HG03342 (cell line): Measurements from ENCODE around the gene NSFL1C.
"Not testable (repeated sequence)": the region's sequence is repeated elsewhere in the genome, so short reads cannot be mapped to it uniquely, and the experiment has no call there.

ENCODE experiments used
- ATAC-seq: cut with Tn5 transposase; IDR thresholded peaks from one replicate; pipeline ENCODE4 v1.9.1; 2021; ENCODE audit warnings: mild to moderate bottlenecking, moderate library complexity; ENCODE audit not compliant: unreplicated experiment

NSFL1C gene

DNA sequence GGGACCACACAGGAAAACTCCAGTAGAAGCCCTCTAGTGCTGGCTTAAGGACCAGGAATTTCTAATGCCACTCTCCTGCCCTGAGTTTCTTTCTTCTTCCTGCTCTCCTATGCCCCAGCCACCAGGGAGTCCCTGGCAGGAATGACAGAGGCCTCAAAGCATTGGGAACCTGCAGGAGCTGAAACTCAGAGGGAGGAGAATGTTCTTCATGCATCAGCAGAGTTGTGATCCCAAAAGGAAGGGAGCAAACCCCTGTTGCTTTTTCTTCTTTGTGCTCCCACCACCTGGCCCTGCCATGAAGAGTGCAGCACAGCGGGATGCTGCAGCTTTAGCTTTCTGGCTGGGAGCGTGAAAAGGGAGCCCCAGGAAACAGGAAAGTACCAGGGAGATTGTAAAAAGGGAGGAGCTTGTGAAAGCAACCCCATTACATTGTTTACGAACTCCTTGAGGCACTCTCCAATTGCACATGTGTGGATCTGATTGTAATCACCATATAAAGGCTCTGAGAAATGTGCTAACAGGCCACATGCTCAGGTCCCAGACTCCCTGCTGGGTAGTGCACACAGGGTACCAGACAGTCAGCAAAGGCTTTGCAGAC is 39.1 kb downstream of the NSFL1C start:
- ATAC-seq, result no peak

DNA sequence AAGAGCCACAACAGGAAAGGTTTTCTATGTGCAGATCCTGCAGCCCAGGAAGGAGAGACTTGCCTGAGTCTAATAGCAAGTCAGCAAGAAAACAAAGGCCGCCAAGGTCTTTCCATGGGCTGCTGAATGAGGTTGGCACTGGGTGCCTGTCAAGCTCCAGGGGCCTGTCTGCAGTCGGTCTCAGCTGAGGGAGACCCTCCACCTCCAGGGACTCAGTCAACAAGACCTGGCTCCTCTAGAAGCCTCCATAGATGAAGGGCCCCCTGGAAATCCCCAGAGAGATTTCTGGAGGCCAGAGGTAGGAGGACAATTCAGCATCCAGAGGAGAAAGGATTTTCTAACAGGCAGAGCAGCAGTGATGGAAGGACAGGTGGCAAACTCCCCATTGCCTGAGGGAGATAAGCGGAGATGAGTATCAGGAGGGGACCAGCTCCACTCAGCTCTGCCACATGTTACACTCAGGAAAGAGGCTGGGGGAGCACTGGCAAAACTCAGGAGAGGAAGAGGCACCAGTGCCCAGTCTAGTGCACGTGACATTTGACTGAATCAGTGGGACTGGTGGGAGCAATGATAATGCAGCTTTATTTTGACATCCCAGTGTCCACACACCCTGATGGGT is 40.3 kb downstream of the NSFL1C start:
- no peak for ATAC-seq

DNA sequence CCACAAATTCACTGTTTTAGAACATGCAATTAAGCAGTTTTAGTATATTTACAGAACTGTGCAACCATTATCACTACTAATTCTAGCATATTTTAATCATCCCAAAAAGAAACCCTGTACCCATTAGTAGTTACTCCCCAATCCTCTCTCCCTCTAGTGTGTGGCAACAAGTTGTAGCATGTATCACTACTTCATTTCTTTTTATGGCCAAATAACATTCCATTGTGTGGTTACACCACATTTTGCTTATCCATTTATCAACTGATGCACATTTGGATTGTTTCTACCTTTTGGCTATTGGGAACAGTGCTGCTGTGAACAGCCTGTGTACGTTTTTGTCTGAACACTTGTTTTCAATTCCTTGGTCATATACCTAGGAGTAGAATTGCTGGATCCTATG is 42.3 kb downstream of the NSFL1C start:
- no peak for ATAC-seq

DNA sequence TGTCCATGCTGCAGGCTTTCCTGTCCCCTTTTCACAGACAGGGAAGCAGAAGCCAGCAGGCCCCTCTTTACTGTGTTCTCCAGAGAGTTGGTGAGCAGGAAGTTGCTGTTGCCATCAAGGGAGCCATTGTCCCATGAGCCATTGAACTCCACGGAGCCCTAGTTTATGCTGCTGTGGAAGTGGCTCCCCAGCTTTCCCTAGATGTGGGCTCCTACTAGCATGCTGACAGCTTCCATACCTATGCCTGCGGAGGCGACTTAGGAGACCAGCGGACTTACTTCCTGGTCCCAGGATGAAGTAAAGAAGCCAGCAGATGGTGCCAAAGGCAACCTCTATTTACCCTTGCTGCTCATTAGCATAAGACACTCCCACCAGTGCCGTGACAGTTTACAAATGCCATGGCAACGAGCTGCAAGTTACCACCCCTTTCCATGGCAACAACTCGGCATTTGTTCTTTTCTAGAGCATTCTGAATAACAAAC is 43.0 kb downstream of the NSFL1C start:
- ATAC-seq, result no peak

DNA sequence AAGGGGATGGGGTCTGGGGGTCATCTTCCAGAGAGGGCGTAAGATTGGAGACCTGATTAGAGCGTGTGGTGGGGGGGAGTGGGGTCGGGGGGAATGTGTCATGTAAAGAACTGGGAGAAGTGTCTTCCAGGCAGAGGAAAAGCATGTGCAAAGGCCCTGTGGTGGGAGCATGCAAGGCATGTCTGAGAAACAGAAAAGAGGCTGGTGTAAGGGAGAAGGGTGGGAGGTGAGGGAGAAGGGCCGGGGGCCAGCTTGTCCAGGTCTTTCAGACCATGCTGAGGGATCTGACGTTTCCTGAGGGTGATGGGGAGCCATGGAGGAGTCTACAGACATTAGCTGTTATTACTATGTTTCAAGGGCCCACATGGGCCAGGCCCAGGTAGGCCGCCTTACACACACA is 43.4 kb downstream of the NSFL1C start:
- ATAC-seq, result no peak

DNA sequence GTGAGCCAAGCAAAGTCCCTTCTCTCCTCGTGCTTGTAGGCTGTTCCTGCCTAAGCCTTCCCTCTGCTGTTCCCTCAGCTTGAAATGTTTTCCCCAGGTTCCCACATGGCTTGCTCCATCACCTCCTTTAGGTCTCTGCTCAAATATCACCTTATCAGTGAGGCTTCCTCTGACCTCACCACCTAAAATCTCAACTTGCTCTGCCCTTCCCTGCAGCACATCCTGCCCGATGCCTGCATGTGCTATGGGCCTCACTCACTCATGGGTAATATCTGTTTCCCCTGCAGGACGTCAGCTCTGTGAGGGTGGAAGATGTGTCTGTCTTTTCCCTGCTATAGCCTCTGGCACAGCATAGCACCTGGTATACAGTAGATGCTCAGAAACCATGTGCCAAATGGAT is 43.9 kb downstream of the NSFL1C start:
- ATAC-seq, result no peak

DNA sequence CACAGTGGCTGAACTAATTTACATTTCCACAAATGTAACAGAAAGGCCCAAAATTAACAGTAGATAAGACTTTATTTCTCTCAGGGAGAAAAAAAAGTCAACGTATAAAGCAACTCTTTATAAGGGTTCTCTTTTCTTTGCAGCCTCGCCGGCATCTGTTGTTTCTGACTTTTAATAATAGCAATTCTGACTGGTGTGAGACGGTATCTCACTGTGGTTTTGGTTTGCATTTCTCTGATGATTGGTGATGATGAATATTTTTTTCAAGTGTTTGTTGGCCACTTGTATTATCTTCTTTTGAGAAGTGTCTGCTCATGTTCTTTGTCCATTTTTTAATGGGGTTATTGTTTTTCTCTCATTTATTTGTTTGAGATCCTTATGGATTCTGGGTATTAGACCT is 46.6 kb downstream of the NSFL1C start:
- no peak for ATAC-seq

DNA sequence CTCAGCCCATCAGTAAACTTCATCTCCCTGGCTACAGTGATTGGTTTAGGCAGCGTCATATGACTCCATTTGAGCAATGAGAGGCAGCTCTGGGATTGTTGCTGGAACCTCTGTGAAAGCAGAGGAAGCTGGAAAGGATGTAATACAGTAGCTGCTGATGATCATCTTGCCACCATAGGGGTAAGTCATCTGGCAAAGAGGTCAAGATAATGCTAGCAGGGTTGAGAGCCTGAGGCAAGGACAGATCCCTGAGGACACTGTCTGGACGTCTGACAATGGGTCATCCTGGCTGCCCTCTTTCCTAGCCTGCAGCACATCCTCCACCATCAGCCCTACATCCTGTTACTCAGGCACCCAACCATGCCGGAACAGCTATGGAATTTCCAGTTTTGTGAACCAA is 48.3 kb downstream of the NSFL1C start:
- ATAC-seq, result no peak

DNA sequence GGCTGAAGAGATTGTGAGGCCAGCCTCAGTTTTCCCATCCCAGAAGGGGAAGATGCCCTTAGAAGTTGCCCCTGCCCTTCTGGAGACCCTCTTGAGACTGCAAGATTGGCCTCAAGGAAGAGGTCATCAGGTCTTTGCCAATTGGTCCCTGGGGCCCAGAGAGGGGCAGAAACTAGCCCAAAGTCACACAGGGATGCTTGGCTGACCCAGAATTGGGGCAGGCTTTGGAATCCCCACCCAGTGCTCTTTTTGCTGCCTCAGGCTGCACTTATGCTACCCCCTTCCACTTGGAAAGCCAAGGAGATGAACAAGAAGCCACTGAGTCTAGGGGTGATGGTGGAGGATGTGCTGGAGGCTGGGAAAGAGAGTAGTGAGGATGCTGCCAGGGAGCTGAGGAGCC is 48.9 kb downstream of the NSFL1C start:
- no peak for ATAC-seq

DNA sequence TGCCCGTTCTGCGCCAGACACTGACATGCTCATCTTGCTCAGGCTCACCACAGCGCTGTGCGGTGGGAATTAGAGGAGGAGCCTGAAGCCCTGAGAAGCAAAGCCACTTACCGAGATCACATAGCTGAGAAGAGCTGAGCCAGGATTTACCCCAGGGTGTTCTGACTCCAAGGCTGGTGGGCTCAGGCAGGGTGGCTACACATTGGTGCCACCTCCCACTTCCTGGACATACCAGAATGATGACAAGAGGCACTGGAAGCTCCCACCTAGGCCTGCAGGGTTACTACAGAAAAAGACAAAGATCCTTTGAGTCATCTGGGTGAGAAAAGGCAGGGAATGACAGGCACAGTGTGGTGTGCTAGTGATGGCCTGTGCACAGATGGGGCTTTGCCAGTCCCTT is 49.4 kb downstream of the NSFL1C start:
- no peak for ATAC-seq

DNA sequence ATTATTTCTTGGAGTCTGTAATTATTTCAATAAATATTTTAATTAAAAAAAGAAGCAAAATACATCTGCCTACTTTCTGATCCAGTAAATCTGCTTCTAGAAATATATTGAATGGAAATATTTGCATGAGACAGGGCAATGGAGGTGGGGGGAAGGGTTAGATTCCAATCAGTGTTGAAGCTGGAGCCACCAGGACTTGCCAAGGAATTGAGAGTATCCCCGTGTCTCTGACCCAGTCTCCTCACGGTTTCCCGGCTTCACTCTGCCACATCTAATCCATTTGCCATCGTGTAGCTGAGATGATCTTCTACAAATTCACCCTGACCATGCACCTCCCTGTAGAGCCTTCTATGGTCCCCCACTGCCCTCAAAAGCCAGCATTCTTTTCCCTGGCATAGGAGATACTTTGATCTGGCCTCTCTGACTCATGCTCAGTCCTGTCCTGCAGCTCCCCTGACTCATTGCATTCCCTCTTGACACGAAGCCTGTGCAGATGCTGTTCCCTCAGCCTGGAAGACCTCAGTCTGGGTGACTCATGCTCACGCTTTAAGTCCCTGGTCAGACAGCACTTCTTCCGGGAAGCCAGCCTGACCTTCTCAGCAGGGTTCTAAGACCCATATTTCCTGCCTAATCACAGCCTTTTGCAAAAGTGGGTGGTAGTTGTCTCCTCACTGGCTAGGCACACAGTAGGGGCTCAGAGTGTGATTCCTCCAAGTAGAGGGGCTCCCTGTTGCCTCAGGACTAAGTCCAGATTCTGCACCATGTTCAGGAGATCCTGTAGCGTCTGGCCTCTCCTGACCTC is 50.8 kb downstream of the NSFL1C start:
- no peak for ATAC-seq

DNA sequence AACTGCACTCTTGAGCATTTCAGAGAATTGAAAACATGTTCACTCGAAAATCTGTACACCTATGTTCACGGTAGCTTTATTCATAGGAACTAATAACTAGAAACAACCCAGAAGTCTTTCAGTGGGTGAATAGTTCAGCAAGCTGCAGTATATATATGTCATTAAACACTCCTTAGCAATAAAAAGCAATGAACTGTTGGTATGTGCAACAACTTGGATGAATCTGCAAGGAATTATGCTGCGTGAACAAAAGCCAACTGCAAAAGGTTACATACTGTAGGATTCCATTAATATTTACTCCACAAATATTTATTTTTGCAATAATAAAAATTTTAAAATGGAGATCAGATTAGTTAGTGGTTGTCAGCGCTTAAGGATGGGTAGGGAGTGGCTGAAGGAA is 51.7 kb downstream of the NSFL1C start:
- ATAC-seq, result no peak

DNA sequence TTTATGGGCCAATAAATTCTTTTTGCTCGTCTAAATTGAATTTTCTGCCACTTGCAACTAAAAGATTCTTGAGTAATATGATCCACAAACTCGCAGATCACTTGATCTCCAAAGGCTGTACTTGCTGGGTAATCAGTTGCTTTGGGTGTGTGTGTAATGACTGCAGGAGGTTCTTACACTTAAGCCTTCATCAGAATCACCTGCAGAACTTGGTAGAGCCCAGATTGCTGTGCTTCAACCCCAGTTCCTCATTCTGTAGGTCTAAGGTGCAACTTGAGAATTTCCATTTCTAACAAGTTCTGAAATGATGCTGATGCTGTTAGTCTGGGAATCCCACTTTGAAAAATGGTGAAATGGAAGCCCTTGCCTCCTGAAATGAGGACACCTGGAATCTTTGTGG is 60.8 kb downstream of the NSFL1C start:
- ATAC-seq, result no peak

DNA sequence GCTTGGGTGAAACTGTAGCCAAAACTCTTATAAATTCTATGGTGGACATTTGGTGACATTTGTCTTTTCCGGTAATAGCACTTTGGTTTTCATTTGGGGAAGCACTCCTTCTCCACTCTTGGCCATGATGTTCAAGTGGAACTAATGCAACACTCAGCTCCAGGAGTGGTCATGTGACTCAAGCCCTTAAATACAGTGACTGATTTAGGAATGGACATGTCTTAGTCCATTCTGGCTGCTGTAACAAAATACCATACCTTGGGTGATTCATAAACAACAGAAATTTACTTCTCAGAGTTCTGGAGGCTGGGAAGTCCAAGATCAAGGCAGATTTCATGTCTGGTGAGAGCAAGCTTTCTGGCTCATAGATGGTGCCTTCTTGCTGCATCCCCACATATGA is 63.0 kb downstream of the NSFL1C start:
- ATAC-seq, result no peak

DNA sequence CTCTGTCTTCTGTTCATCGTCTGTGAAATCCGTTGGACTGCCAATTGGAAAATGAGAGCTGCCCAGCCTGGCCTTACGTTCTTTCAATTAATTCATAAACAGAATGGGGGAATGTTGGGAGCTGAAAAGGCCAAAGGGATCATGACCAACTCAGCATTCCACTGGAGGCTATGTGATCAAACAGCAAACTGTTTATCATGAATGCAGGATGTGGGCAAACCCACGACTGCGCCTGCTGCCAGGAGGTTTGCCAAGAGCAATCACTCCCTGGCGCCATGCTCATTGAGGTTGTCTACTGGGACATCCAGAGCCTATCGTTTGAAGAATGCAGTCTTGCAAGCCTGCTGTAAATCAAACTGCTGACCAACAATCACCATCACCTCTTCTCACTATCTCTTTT is 64.5 kb downstream of the NSFL1C start:
- ATAC-seq, result no peak

DNA sequence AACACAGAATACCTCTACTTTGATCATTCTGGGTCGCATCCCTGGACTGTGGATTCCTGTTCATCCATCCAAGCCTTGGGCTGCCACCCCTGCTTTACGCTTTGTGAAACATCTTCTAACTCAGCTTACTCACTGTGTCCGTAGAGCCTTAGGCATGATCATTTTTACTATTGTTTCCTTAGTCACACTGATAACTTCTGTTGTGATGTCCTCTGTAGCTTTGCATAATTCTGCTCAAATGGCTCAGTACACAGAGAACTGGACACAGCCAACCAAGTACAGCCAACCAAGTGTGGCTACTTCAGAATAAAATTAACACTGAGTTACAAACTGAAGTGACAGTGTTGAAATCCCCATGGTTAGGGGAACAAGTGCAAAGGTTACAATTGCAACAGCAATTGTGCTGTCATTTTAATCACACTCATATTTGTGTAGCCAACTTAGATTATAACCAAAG is 65.2 kb downstream of the NSFL1C start:
- ATAC-seq, result no peak

DNA sequence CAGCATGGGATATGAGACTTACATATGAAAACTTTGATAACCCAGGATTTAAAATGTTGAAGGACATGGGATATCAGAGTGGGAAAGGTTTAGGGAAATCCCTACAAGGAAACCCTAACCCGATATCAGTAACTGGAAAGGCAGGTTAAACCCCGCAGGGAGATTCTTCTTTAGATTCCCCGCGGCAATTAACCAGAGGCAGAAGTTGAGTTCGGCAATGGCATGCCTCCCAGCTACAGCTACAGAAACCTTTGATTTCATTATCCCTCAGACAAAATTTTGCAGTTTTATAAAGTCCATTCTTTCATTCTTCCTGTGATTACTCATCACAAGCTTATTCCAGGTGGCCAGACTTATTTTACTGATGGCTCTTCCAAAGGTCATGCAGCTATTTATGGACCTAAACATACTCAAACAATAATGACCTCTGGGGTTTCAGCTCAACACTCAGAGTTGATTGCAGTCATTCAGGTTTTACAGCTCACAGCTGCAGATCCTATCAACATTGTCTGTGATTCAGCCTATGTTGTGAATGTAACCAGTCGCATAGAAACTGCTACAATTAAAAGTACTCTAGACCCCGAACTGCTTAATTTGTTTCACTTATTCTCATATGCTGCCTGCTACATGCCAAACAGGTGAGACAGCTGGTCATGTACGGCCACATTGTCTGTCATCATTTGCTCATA is 66.8 kb downstream of the NSFL1C start:
- not testable (repeated sequence) for ATAC-seq

DNA sequence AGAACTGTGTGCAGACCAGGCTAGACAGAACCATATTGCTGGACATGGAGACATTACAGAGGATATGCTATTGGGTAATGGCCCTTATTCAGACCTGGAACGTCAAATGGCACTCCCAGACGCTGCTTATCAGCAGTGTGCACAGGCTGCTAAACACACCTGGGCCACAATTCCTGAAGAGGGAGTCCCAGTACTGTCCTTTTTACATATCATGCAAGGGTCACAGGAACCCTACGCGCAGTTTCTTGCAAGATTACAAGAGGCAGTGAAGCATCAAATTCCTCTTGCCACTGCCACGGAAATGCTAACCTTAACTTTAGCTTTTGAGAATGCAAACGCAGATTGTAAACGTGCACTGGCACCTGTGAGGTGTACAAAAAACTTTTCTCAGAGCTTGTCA is 68.5 kb downstream of the NSFL1C start:
- not testable (repeated sequence) for ATAC-seq

DNA sequence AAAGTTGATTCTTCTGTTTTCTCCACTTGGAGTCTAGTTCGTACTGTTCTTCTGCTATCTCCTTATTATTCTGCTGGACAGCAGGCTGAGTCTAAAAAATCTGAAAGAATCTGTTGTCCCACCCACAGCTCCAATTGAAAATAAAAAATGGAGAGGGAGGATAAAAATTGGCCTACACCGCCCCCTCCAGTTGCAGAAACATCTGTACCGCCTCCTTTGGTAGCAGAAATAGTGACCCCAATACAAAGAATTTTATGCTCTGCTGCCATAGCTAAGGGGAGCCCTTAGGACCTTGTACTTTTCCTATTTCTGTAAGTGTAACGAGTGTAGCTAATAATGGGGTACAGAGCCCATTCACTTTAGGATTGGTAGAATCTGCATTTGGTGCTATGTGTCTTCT is 68.9 kb downstream of the NSFL1C start:
- no peak for ATAC-seq

DNA sequence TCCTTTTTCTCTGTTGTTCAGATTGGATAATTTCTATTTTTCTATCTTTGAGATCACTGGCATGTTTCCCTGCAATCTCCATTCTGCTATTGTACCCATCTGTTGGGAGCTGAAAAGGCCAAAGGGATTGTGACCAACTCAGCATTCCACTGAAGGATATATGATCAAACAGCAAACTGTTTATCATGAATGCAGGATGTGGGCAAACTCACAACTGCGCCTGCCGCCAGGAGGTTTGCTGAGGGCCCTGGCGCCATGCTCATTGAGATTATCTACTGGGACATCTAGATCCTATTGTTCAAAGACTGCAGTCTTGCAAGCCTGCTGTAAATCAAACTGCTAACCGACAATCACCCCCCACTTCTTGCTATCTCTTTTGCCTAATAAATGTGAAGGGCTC is 69.9 kb downstream of the NSFL1C start:
- ATAC-seq, result no peak

DNA sequence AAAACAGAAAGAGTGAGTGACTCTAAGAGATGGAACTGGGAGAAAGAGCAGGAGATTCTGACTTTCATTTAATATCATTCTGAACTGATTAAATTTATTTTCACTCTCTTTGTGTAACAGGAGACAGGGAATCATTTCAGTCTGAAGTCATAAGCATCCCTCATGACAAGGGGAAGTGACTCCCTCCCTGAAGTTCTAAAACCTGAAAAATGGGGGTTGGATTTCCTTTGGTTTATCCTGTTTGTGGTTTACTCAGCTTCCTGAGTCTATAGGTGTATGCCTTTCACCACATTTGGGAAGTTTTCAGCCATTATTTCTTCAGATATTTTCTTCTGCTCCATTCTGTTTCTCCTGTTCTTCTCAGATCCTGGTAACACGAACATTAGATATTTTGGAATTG is 70.4 kb downstream of the NSFL1C start:
- no peak for ATAC-seq

DNA sequence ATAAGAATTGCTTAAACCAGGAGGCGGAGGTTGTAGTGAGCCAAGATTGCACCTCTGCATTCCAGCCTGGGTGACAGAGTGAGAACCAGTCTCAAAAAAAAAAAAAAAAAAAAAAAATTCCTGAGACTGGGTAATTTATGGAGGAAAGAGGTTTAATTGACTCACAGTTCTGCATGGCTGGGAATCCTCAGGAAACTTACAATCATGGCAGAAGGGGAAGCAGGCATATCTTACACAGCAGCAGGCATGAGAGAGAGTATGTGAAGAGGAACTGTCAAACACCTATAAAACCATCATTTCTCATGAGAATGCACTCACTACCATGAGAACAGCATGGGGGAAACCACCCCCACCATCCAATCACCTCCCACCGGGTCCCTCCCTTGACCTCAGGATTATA is 72.0 kb downstream of the NSFL1C start:
- no peak for ATAC-seq
